A549 (cell line): ENCODE data around the gene ARHGDIA. TPM values are rescaled to one million over a fixed set of nuclear protein-coding genes. Genes with fewer than 3 reads are reported as not detected.

ENCODE experiments used
- ATAC-seq, 2 experiments: fragments of 200-7000 bp in 1 of 2; fragments of >200 bp in 1 of 2; cut with Nextera tagmentation in 1 of 2; cut with Tn5 transposase in 1 of 2; 3 replicates each; pipeline versions ENCODE4 v1.8.0 to v1.9.1; 2018 to 2020; ENCODE audit warnings: mild to moderate bottlenecking in 1 of 2, moderate library complexity in 1 of 2
- CTCF ChIA-PET: fragments of 300-600 bp; sonication (Branson Sonifier 250); formaldehyde crosslinking; extraction: SDS; loops from one replicate; lab custom pipeline; 2021; ENCODE audit warnings: antibody characterized with exemption, inconsistent platforms; lab: Yijun Ruan, JAX
- POLR2A ChIA-PET: fragments of 350-600 bp; formaldehyde crosslinking; extraction: SDS; loops from one replicate; lab custom pipeline; 2021; ENCODE audit warnings: antibody characterized with exemption, inconsistent platforms; lab: Yijun Ruan, JAX
- DNase-seq, 2 experiments: peaks; one replicate each; pipeline versions ENCODE4 v3.0.0 to v3.0.0-alpha.2; 2011 to 2016; ENCODE audit warnings: low read depth in 1 of 2, low spot score in 1 of 2
- FAIRE-seq: peaks from 2 replicates; lab custom pipeline; 2011; peaks lifted over from hg19 to GRCh38; lab: Jason Lieb, UNC
- H3K27ac ChIP-seq, 2 experiments: fragments of >200 bp; sonication (Bioruptor Twin); formaldehyde crosslinking; 3 replicates each; pipeline ENCODE4 v1.5.1; 2016 to 2017
- H3K4me1 ChIP-seq: fragments of >200 bp; sonication (Bioruptor Twin); formaldehyde crosslinking; 3 replicates; pipeline ENCODE4 v1.6.1; 2016
- H3K4me2 ChIP-seq: fragments of >200 bp; sonication (Bioruptor Twin); formaldehyde crosslinking; 3 replicates; pipeline ENCODE4 v1.6.1; 2016
- H3K4me3 ChIP-seq: fragments of >200 bp; sonication (Bioruptor Twin); formaldehyde crosslinking; 3 replicates; pipeline ENCODE4 v1.5.1; 2016
- H3K9me3 ChIP-seq: fragments of >200 bp; sonication (Bioruptor Twin); formaldehyde crosslinking; 3 replicates; pipeline ENCODE4 v1.6.1; 2016
- CBX2 ChIP-seq: fragments of 200-600 bp; sonication (generic); IDR thresholded peaks from 2 replicates; pipeline ENCODE4 v1.6.1; 2016; ENCODE audit warnings: low read depth, mild to moderate bottlenecking, borderline replicate concordance
- CEBPB ChIP-seq, 2 experiments: fragments of >200 bp in 1 of 2; sonication (Bioruptor Twin) in 1 of 2; formaldehyde crosslinking in 1 of 2; IDR thresholded peaks; 2 replicates each; pipeline ENCODE4 v1.6.1; 2012 to 2016
- CTCF ChIP-seq: fragments of >200 bp; sonication (Bioruptor Twin); formaldehyde crosslinking; IDR thresholded peaks from 3 replicates; pipeline ENCODE4 v1.5.1; 2016
- EHF ChIP-seq: fragments of 250-450 bp; sonication (Bioruptor Pico); IDR thresholded peaks from 2 replicates; pipeline ENCODE4 v1.5.0; 2020; ENCODE audit warnings: mild to moderate bottlenecking
- FOSB ChIP-seq: fragments of 250-450 bp; sonication (Bioruptor Pico); IDR thresholded peaks from 2 replicates; pipeline ENCODE4 v1.5.0; 2020; ENCODE audit warnings: mild to moderate bottlenecking, moderate library complexity
- FOXS1 ChIP-seq: fragments of 250-450 bp; sonication (Bioruptor Pico); IDR thresholded peaks from 2 replicates; pipeline ENCODE4 v1.5.0; 2020; ENCODE audit warnings: mild to moderate bottlenecking, moderate library complexity
- HES2 ChIP-seq: fragments of >200 bp; sonication (Bioruptor Twin); formaldehyde crosslinking; IDR thresholded peaks from 2 replicates; pipeline ENCODE4 v1.6.1; 2016
- HOXB13 ChIP-seq: fragments of 250-450 bp; sonication (Bioruptor Pico); IDR thresholded peaks from 2 replicates; pipeline ENCODE4 v1.5.0; 2020; ENCODE audit warnings: low read depth, mild to moderate bottlenecking, moderate library complexity
- HOXB5 ChIP-seq: fragments of 250-450 bp; sonication (Bioruptor Pico); IDR thresholded peaks from 2 replicates; pipeline ENCODE4 v1.5.0; 2020; ENCODE audit warnings: mild to moderate bottlenecking, moderate library complexity
- KDM1A ChIP-seq: fragments of 200-600 bp; sonication (generic); IDR thresholded peaks from 2 replicates; pipeline ENCODE4 v1.6.1; 2016; ENCODE audit warnings: low read depth, mild to moderate bottlenecking
- KDM5A ChIP-seq: fragments of 200-600 bp; sonication (generic); IDR thresholded peaks from 2 replicates; pipeline ENCODE4 v1.6.1; 2016; ENCODE audit warnings: antibody characterized with exemption, mild to moderate bottlenecking
- MAZ ChIP-seq: fragments of 150-350 bp; IDR thresholded peaks from 2 replicates; pipeline ENCODE4 v1.6.1; 2014; ENCODE audit warnings: antibody characterized with exemption, low read depth, low read length, borderline replicate concordance
- MYC ChIP-seq: IDR thresholded peaks from 2 replicates; pipeline ENCODE4 v1.6.1; 2012; ENCODE audit warnings: mild to moderate bottlenecking, inconsistent platforms, low read length, improper control_type of control experiment, borderline replicate concordance
- NPAS2 ChIP-seq: fragments of 250-450 bp; sonication (Bioruptor Pico); IDR thresholded peaks from 2 replicates; pipeline ENCODE4 v1.8.0; 2022; ENCODE audit warnings: mild to moderate bottlenecking, moderate library complexity, borderline replicate concordance
- NR3C1 ChIP-seq: fragments of >200 bp; sonication (Bioruptor Twin); formaldehyde crosslinking; IDR thresholded peaks from 3 replicates; pipeline ENCODE4 v1.6.1; 2017
- RAD21 ChIP-seq, 2 experiments: fragments of >200 bp in 1 of 2; sonication (Bioruptor Twin) in 1 of 2; formaldehyde crosslinking in 1 of 2; IDR thresholded peaks in 1 of 2; conservative IDR thresholded peaks in 1 of 2; 2 replicates in 1 of 2; 3 replicates in 1 of 2; pipeline ENCODE4 v1.6.1; 2012 to 2018; ENCODE audit warnings: inconsistent platforms in 1 of 2
- RARB ChIP-seq: fragments of 250-450 bp; sonication (Bioruptor Pico); IDR thresholded peaks from 2 replicates; pipeline ENCODE4 v1.8.0; 2021; ENCODE audit warnings: mild to moderate bottlenecking, moderate library complexity
- SMC3 ChIP-seq: fragments of >200 bp; sonication (Bioruptor Twin); formaldehyde crosslinking; IDR thresholded peaks from 3 replicates; pipeline ENCODE4 v1.6.1; 2018; ENCODE audit warnings: inconsistent platforms
- WGBS: methylation state at CpG from one replicate; pipeline ENCODE4 v1.1.6; 2017; ENCODE audit errors: missing lambda C conversion rate; 5-methylcytosine and 5-hydroxymethylcytosine counted together
- polyA plus RNA-seq, 4 experiments: library from polyadenylated mRNA; depleted of rRNA in 3 of 4; stranded (reverse); fragments of >200 nt; fragmentation: RNase III in 1 of 4; extraction: RNeasy Plus Mini Kit Qiagen cat#74134 plus additional on column Dnase treatment in 1 of 4; gene quantifications; 2 replicates in 3 of 4; 3 replicates in 1 of 4; pipeline ENCODE4 v1.2.3, GENCODE V29; 2011 to 2017

The ARHGDIA gene
- polyA plus RNA-seq, 2 of the 4 experiments (the other 2 are of a cell fraction) = 64.0 to 503 TPM

GRCh38 chr17:81907219-81908145 lies 36.3 kb upstream of the ARHGDIA start:
- Histone ChIP-seq H3K27ac (no peak overlapping the region), H3K4me3 (no peak overlapping the region), H3K9me3 (no peaks in the 10 kb centered on the region), H3K4me2 (no peak overlapping the region), H3K4me1 (peaks cover 10% of the 10 kb centered on the region; the same call in 2 of the 3 replicates)
- ChIA-PET CTCF (interaction anchor here (1.2 to 2.8 kb wide), 6 partner anchors 12 to 85 kb away, joined by 3 to 7 read pairs (median 4); partner anchors contain the start of gene MAFG), POLR2A (no interaction called here)
- WGBS = 94% methylated on average over 24 of the region's 26 CpGs
- TF ChIP-seq CEBPB (IDR thresholded peaks at IDR 0.05) (no peak), MAZ (no peak), NR3C1 (no peak), SMC3 (no peak), FOXS1 (no peak), RARB (CRISPR knock-in tag) (no peak), EHF (CRISPR knock-in tag) (no peak), NPAS2 (CRISPR knock-in tag) (no peak), HES2 (no peak), HOXB5 (CRISPR knock-in tag) (no peak), HOXB13 (CRISPR knock-in tag) (no peak), KDM1A (no peak), CBX2 (no peak), MYC (no peak), CTCF (no peak; the same call in 2 of the 3 replicates), FOSB (CRISPR knock-in tag) (no peak)
- no peak for ATAC-seq
- no peak for DNase-seq
- FAIRE-seq = no peak

- H3K9me3 ChIP-seq = no peaks in the 10 kb centered on the region
- ChIA-PET POLR2A (no interaction called here), CTCF (interaction anchor here (1.2 to 2.8 kb wide), 7 partner anchors 13 to 84 kb away, joined by 3 to 7 read pairs (median 4); partner anchors contain the start of gene MAFG)
- peaks cover 8% of the 10 kb centered on the region; the same call in 2 of the 3 replicates for H3K4me1 ChIP-seq
- no peak overlapping the region for H3K4me2 ChIP-seq
- no peak for TF ChIP-seq KDM5A
- no peak; the same call in 2 of the 3 replicates for TF ChIP-seq CTCF
- TF ChIP-seq SMC3 = no peak
- TF ChIP-seq EHF (CRISPR knock-in tag) = no peak
- TF ChIP-seq RAD21 (conservative IDR thresholded peaks at IDR 0.05 in 1 of 2, IDR thresholded peaks at IDR 0.05 in 1 of 2) = peak in 1 of 2 experiments; percentile 52; a peak in 1 of 5 replicates
- no peak overlapping the region for H3K4me3 ChIP-seq
- no peak overlapping the region for H3K27ac ChIP-seq
- WGBS = 85% methylated on average over 11 of the region's 15 CpGs
- peak in 1 of 2 experiments; percentile 66 for DNase-seq
- FAIRE-seq = no peak
- peak in 1 of 2 experiments; percentile 50; a peak in 3 of 6 replicates for ATAC-seq
These were observed 35.5 kb upstream of the ARHGDIA start for GRCh38 chr17:81906476-81907218.
